MCF 10A (cell line): ENCODE results near the gene RPH3AL. TPM values are rescaled to one million over a fixed set of nuclear protein-coding genes. Genes with fewer than 3 reads are reported as not detected.

Source experiments
- BruUV-seq: library from RNA; stranded (reverse); fragments of 400-500 nt; replicated peaks from 2 replicates; lab custom pipeline; 2021; lab: Mats Ljungman, UMichigan
- CTCF ChIA-PET: fragments of 300-600 bp; sonication (Branson Sonifier 250); formaldehyde crosslinking; extraction: SDS; loops from one replicate; lab custom pipeline; 2021; ENCODE audit warnings: antibody characterized with exemption, inconsistent platforms; lab: Yijun Ruan, JAX
- POLR2A ChIA-PET: fragments of 300-600, 350-650 bp; sonication (Branson Sonifier 250); formaldehyde crosslinking; extraction: SDS; loops from one replicate; lab custom pipeline; 2020; ENCODE audit warnings: antibody characterized with exemption, inconsistent platforms; lab: Yijun Ruan, JAX
- DNase-seq: peaks from one replicate; pipeline ENCODE4 v3.0.0-alpha.2; 2018; ENCODE audit not compliant: unreplicated experiment
- H3K27ac Mint-ChIP-seq: one replicate; pipeline ENCODE4 v1.8.0; 2022; ENCODE audit warnings: mild to moderate bottlenecking, low read depth, mixed read lengths; ENCODE audit not compliant: unreplicated experiment
- H3K27me3 Mint-ChIP-seq: one replicate; pipeline ENCODE4 v1.8.0; 2022; ENCODE audit warnings: mixed read lengths; ENCODE audit not compliant: insufficient read depth, unreplicated experiment
- H3K36me3 Mint-ChIP-seq: one replicate; pipeline ENCODE4 v1.8.0; 2022; ENCODE audit warnings: mild to moderate bottlenecking, moderate library complexity, mixed read lengths; ENCODE audit not compliant: insufficient read depth, unreplicated experiment
- H3K4me1 Mint-ChIP-seq: one replicate; pipeline ENCODE4 v1.8.0; 2022; ENCODE audit warnings: mixed read lengths; ENCODE audit not compliant: insufficient read depth, unreplicated experiment
- H3K4me3 Mint-ChIP-seq: one replicate; pipeline ENCODE4 v1.8.0; 2022; ENCODE audit warnings: mild to moderate bottlenecking, moderate library complexity, mixed read lengths; ENCODE audit not compliant: unreplicated experiment
- H3K9me3 Mint-ChIP-seq: one replicate; pipeline ENCODE4 v1.8.0; 2022; ENCODE audit warnings: mixed read lengths; ENCODE audit not compliant: unreplicated experiment
- intact Hi-C: fragments of 100-400 bp; cut with micrococcal nuclease; formaldehyde crosslinking; loops from 2 replicates; pipeline ENCODE4 v1.14.1; 2022
- total RNA-seq: library from RNA; stranded (reverse); gene quantifications from 2 replicates; pipeline ENCODE4 v1.2.3, GENCODE V29; 2022
- TF ChIP-seq, protein P1 (sequence below): fragments of 200-600 bp; IDR thresholded peaks from one replicate; pipeline ENCODE4 v1.8.0; 2022; ENCODE audit warnings: antibody characterized with exemption, mild to moderate bottlenecking; ENCODE audit not compliant: unreplicated experiment

RPH3AL gene
- total RNA-seq, 1 experiment from 2014 or later, result 0.89 TPM

DNA sequence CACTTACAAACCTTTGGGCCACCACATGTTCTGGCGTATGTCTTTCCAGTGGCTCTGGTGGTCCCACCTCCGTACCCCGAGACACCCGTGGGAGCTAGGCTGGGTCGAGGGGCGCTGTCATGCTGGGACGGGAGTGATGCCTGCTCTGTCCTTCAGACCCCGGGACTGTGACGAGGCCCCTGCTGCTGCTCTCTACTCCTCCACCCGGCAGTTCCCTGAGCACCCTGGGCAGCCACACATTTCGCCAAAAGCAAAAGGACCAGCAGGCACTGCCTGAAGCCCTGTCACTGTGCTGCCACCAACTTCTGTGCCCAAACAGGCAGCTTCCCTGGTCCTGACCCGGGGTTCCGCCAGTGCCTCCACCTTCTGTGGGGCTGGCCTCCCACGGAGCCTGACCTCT is 186.7 kb downstream of the RPH3AL start:
- ChIA-PET CTCF (interaction anchor here (2.1 kb wide), 1 partner anchor 221 kb away, joined by 5 read pairs; no protein-coding TSS in a partner anchor), POLR2A (no interaction called here)
- TF ChIP-seq, protein P1, sequence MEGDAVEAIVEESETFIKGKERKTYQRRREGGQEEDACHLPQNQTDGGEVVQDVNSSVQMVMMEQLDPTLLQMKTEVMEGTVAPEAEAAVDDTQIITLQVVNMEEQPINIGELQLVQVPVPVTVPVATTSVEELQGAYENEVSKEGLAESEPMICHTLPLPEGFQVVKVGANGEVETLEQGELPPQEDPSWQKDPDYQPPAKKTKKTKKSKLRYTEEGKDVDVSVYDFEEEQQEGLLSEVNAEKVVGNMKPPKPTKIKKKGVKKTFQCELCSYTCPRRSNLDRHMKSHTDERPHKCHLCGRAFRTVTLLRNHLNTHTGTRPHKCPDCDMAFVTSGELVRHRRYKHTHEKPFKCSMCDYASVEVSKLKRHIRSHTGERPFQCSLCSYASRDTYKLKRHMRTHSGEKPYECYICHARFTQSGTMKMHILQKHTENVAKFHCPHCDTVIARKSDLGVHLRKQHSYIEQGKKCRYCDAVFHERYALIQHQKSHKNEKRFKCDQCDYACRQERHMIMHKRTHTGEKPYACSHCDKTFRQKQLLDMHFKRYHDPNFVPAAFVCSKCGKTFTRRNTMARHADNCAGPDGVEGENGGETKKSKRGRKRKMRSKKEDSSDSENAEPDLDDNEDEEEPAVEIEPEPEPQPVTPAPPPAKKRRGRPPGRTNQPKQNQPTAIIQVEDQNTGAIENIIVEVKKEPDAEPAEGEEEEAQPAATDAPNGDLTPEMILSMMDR, result no peak
- Mint-ChIP-seq H3K36me3 (no peaks in the 10 kb centered on the region), H3K27ac (no peak overlapping the region), H3K27me3 (peaks cover 10% of the 10 kb centered on the region), H3K4me3 (no peak overlapping the region), H3K9me3 (no peaks in the 10 kb centered on the region), H3K4me1 (no peaks in the 10 kb centered on the region)
- no peak for DNase-seq
- BruUV-seq, result no TSS peak
- intact Hi-C loops, result no loop called here

DNA sequence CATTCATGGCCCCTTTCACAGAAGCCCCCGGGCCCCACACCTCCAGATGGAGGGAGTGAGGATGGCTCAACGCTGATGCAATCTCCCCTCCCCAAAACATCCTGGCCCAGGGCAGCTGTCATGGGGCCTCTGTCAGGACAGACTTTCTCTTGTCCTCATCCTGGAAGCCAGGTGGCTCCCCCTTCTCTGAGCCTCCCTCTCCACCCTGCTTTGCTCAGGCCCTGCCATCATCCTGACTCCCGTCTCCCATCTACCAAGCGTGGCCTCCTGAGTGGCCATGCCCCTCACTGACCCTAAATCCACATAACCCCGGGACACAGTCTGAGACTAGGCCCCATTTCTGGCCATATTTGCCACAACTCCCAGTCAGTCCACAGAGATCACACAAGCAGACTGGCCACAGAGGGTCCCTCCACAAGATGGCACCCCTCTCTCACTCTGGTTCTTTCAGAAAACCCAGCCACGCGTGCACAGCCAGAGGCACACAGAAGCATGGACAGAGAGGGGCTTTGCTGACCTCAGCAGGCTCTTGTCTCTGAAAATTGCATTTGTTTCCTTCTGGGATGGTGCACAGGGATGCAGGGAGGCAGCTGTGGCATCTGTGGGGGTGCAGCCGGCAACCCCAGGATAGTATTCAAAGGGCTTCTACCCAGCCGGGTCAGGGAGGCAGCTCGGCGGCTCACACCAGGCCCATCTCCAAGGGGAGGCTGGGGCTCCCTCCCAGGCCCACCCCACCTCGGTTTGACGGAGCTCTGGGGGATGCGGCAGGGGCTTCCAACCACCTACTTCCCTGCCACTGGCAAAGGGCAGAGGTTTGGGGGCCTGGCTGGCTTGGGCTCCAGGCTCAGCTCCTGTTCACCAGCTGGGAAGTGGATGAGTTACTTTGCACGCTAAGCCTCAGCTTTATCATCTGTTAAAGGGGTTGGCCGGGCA is 188.0 kb downstream of the RPH3AL start:
- Mint-ChIP-seq H3K36me3 (no peaks in the 10 kb centered on the region), H3K4me3 (no peak overlapping the region), H3K27ac (no peak overlapping the region), H3K4me1 (no peaks in the 10 kb centered on the region), H3K9me3 (no peaks in the 10 kb centered on the region), H3K27me3 (peaks cover 23% of the 10 kb centered on the region)
- POLR2A ChIA-PET, result no interaction called here
- CTCF ChIA-PET, result interaction anchor here (0.6 to 2.1 kb wide), 8 partner anchors 19 to 894 kb away, joined by 3 to 7 read pairs (median 5); no protein-coding TSS in a partner anchor
- DNase-seq, result peak; percentile 42
- TF ChIP-seq, protein P1, result peak; percentile 40
- intact Hi-C loops, result no loop called here
- BruUV-seq, result no TSS peak

DNA sequence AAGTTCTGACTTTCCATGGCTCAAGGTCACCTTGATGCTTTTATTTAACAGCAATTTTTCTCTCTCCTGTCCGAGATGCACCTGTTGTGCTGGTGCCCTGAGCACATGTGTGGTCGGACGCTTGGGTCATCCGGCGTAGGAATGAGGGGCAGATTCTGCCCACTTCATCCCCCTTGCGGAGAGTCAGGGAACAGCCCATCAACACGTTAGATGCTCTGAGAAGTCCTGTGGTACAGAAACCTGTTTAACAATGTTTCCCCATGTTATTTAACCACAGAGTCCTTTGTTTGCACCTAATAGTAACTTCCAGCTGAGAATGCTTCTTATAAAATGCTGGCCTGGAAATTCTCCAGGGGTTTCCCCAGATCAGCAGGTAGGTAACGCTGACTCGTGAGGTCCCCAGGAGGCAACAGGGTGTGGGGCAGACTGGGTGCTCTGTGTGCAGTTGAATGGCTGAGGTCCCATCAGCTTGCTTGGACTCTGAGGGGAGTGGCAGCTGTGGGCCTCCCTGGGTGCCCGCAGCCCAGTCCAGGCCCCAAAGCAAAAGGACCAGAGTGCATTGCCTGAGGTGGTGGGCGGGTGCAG is 189.0 kb downstream of the RPH3AL start:
- Mint-ChIP-seq H3K4me3 (no peak overlapping the region), H3K4me1 (no peaks in the 10 kb centered on the region), H3K27ac (no peak overlapping the region), H3K27me3 (peaks cover 23% of the 10 kb centered on the region), H3K9me3 (no peaks in the 10 kb centered on the region), H3K36me3 (no peaks in the 10 kb centered on the region)
- TF ChIP-seq, protein P1, result peak; percentile 32
- CTCF ChIA-PET, result interaction anchor here (0.6 to 2.1 kb wide), 8 partner anchors 15 to 703 kb away, joined by 3 to 7 read pairs (median 4); no protein-coding TSS in a partner anchor
- DNase-seq, result peak; percentile 38
- POLR2A ChIA-PET, result no interaction called here
- no TSS peak for BruUV-seq
- intact Hi-C loops, result no loop called here

DNA sequence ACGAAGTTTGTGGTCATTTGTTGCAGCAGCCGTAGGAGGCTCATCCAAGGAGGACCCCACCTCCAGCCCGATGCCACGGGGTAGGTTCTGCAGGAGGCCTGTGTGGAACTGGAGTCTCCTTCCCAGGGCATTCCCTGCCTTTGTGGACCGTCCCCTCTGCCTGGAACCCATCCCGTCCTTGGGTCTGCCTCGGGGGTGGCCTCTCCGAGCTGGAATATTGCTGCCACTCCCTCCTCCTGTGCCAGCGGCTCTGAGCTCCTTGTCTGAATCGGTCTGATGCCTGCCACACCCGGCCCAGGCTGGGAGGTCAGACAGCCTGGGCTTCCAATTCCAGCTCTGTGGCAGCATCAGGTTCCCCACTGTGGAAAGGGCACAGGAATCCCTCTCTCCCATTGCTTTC is 189.9 kb downstream of the RPH3AL start:
- Mint-ChIP-seq H3K4me1 (no peaks in the 10 kb centered on the region), H3K27me3 (peaks cover 23% of the 10 kb centered on the region), H3K9me3 (no peaks in the 10 kb centered on the region), H3K4me3 (no peak overlapping the region), H3K27ac (no peak overlapping the region), H3K36me3 (no peaks in the 10 kb centered on the region)
- ChIA-PET POLR2A (no interaction called here), CTCF (interaction anchor here (0.5 to 1.0 kb wide), 4 partner anchors 14 to 633 kb away, joined by 3 read pairs; no protein-coding TSS in a partner anchor)
- DNase-seq, result no peak
- intact Hi-C loops, result no loop called here
- BruUV-seq, result no TSS peak
- TF ChIP-seq, protein P1, result no peak
